Measurements from ENCODE around the gene IQCE.
A peak's percentile ranks its signal among the peaks of the same experiment; 100 is the strongest.

IQCE gene

GRCh38 chr7:2512713-2513112 lies 46.1 kb upstream of the IQCE start:
- Histone ChIP-seq H3K36me3 (ENCODE audit: insufficient read depth, insufficient read length, low read length) (no peaks in the 10 kb centered on the region), H3K27me3 (ENCODE audit: insufficient read depth, insufficient read length) (peaks cover 13% of the 10 kb centered on the region), H3K4me3 (ENCODE audit: insufficient read length, low read depth) (no peak overlapping the region), H3K9ac (ENCODE audit: insufficient read length, low read depth) (no peak overlapping the region), H3K4me1 (ENCODE audit: insufficient read depth, insufficient read length) (peaks cover 57% of the 10 kb centered on the region), H3K9me3 (ENCODE audit: insufficient read depth, low read length) (no peaks in the 10 kb centered on the region)
- TF ChIP-seq YY1 (IDR thresholded peaks at IDR 0.05; ENCODE audit: insufficient read depth, insufficient read length) (no peak), SUZ12 (IDR thresholded peaks at IDR 0.05; ENCODE audit: extremely low read depth, insufficient read depth, insufficient read length) (no peak), ZNF274 (IDR thresholded peaks at IDR 0.05; ENCODE audit: low read depth, low read length) (no peak)
- no peak for DNase-seq (ENCODE audit: low read depth, low spot score)

DNA sequence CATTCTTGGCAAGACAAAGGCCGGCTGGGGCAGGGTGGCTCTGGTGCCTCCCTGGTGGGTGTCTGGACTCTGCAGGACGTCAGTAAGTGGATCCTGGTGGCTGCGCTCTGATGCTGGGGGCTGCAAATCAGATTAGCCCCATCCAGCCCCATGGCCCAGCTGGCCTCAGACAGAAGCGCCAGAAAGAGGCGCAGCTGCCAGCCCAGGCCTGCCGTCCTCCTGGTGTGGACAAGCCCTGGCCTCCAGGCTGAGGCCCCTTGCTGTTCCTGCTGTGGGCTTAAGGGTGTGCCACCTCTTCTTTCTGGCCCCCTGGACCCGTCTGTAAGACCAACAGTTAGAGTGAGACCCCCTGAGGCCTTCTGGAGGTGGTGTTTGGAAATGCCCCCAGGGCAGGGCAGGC lies 45.1 kb upstream of the IQCE start:
- peaks cover 23% of the 10 kb centered on the region for H3K27me3 ChIP-seq (ENCODE audit: insufficient read depth, insufficient read length)
- no peaks in the 10 kb centered on the region for H3K36me3 ChIP-seq (ENCODE audit: insufficient read depth, insufficient read length, low read length)
- DNase-seq (ENCODE audit: low read depth, low spot score): no peak
- TF ChIP-seq YY1 (IDR thresholded peaks at IDR 0.05; ENCODE audit: insufficient read depth, insufficient read length) (no peak), ZNF274 (IDR thresholded peaks at IDR 0.05; ENCODE audit: low read depth, low read length) (no peak), SUZ12 (IDR thresholded peaks at IDR 0.05; ENCODE audit: extremely low read depth, insufficient read depth, insufficient read length) (no peak)
- H3K9me3 ChIP-seq (ENCODE audit: insufficient read depth, low read length): no peaks in the 10 kb centered on the region
- H3K4me1 ChIP-seq (ENCODE audit: insufficient read depth, insufficient read length): peaks cover 58% of the 10 kb centered on the region
- H3K4me3 ChIP-seq (ENCODE audit: insufficient read length, low read depth): no peak overlapping the region
- H3K9ac ChIP-seq (ENCODE audit: insufficient read length, low read depth): no peak overlapping the region

DNA sequence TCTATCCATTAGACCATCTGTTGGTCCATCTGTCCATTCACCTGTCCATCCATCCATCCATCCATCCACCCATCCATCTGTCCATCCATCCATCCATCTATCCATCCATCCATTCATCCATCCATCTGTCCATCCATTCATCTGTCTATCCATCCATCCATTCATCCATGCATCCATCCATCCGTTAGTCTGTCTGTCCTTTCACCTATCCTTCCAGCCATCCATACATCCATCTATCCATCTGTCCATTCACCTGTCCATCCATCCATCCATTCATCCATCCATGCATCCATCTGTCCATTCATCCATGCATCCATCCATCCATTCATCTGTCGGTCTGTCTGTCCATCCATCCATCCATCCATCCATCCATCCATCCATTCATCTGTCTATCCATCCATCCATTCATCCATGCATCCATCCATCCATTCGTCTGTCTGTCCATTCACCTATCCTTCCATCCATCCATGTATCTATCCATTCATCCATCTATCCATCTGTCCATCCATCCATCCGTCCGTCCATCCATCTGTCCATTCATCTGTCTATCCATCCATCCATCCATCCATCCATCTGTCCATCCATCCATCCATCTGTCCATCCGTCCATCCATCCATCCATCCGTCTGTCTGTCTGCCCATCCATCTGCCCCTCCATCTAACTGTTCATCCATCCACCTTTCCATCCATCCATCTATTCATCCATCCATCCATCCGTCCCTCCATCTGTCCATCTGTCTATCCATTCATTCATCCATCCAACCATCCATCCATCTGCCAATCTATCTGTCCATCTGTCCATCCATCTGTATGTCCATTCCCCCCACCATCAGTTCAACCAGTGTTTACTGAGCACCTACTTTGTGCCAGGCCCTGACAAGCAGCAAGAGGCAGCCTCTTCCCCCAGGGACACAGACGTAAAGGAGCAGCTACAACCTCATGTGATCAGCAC lies 44.0 kb upstream of the IQCE start:
- TF ChIP-seq SUZ12 (IDR thresholded peaks at IDR 0.05; ENCODE audit: extremely low read depth, insufficient read depth, insufficient read length): no peak
- TF ChIP-seq YY1 (IDR thresholded peaks at IDR 0.05; ENCODE audit: insufficient read depth, insufficient read length): no peak
- no peak for TF ChIP-seq ZNF274 (IDR thresholded peaks at IDR 0.05; ENCODE audit: low read depth, low read length)
- no peaks in the 10 kb centered on the region for H3K9me3 ChIP-seq (ENCODE audit: insufficient read depth, low read length)
- no peaks in the 10 kb centered on the region for H3K36me3 ChIP-seq (ENCODE audit: insufficient read depth, insufficient read length, low read length)
- H3K9ac ChIP-seq (ENCODE audit: insufficient read length, low read depth): no peak overlapping the region
- DNase-seq (ENCODE audit: low read depth, low spot score): no peak
- H3K4me3 ChIP-seq (ENCODE audit: insufficient read length, low read depth): no peak overlapping the region
- peaks cover 29% of the 10 kb centered on the region for H3K27me3 ChIP-seq (ENCODE audit: insufficient read depth, insufficient read length)
- H3K4me1 ChIP-seq (ENCODE audit: insufficient read depth, insufficient read length): peaks cover 51% of the 10 kb centered on the region

- H3K4me1 ChIP-seq (ENCODE audit: insufficient read depth, insufficient read length): peaks cover 49% of the 10 kb centered on the region
- H3K9ac ChIP-seq (ENCODE audit: insufficient read length, low read depth): no peak overlapping the region
- peaks cover 35% of the 10 kb centered on the region for H3K27me3 ChIP-seq (ENCODE audit: insufficient read depth, insufficient read length)
- no peak for TF ChIP-seq ZNF274 (IDR thresholded peaks at IDR 0.05; ENCODE audit: low read depth, low read length)
- no peak for TF ChIP-seq SUZ12 (IDR thresholded peaks at IDR 0.05; ENCODE audit: extremely low read depth, insufficient read depth, insufficient read length)
- H3K9me3 ChIP-seq (ENCODE audit: insufficient read depth, low read length): no peaks in the 10 kb centered on the region
- H3K4me3 ChIP-seq (ENCODE audit: insufficient read length, low read depth): no peak overlapping the region
- no peaks in the 10 kb centered on the region for H3K36me3 ChIP-seq (ENCODE audit: insufficient read depth, insufficient read length, low read length)
- DNase-seq (ENCODE audit: low read depth, low spot score): no peak
These were observed 43.2 kb upstream of the IQCE start for GRCh38 chr7:2515424-2516193.

- Histone ChIP-seq H3K27me3 (ENCODE audit: insufficient read depth, insufficient read length) (peaks cover 41% of the 10 kb centered on the region), H3K9ac (ENCODE audit: insufficient read length, low read depth) (peak overlapping the region; percentile 59), H3K9me3 (ENCODE audit: insufficient read depth, low read length) (no peaks in the 10 kb centered on the region), H3K4me1 (ENCODE audit: insufficient read depth, insufficient read length) (peaks cover 44% of the 10 kb centered on the region), H3K36me3 (ENCODE audit: insufficient read depth, insufficient read length, low read length) (no peaks in the 10 kb centered on the region), H3K4me3 (ENCODE audit: insufficient read length, low read depth) (no peak overlapping the region)
- TF ChIP-seq SUZ12 (IDR thresholded peaks at IDR 0.05; ENCODE audit: extremely low read depth, insufficient read depth, insufficient read length) (no peak), YY1 (IDR thresholded peaks at IDR 0.05; ENCODE audit: insufficient read depth, insufficient read length) (no peak), ZNF274 (IDR thresholded peaks at IDR 0.05; ENCODE audit: low read depth, low read length) (no peak)
- DNase-seq (ENCODE audit: low read depth, low spot score): no peak
These were observed 42.6 kb upstream of the IQCE start for GRCh38 chr7:2516194-2516555.

DNA sequence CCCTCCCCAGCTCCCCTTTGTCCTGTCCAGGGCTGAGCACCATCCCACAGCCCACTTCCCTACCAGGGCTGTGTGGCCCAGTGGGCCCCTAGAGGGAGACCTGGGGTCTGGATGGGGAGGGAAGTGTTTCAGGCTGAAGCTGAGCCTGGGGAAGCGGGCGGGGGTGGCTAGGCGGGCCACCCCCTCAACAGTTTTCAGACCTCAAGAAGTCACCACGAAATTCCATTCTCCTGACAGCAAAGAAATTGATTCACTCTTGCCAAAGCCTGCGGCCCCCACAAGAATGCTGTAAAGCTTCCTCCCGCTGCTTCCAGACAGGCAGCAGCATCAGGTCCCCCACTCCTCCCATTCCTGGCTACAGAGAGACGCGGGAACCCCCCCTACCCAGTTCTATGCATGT lies 41.8 kb upstream of the IQCE start:
- Histone ChIP-seq H3K36me3 (ENCODE audit: insufficient read depth, insufficient read length, low read length) (no peaks in the 10 kb centered on the region), H3K4me3 (ENCODE audit: insufficient read length, low read depth) (no peak overlapping the region), H3K4me1 (ENCODE audit: insufficient read depth, insufficient read length) (peaks cover 46% of the 10 kb centered on the region), H3K27me3 (ENCODE audit: insufficient read depth, insufficient read length) (peaks cover 49% of the 10 kb centered on the region), H3K9me3 (ENCODE audit: insufficient read depth, low read length) (no peaks in the 10 kb centered on the region), H3K9ac (ENCODE audit: insufficient read length, low read depth) (peak overlapping the region; percentile 59)
- TF ChIP-seq YY1 (IDR thresholded peaks at IDR 0.05; ENCODE audit: insufficient read depth, insufficient read length) (no peak), ZNF274 (IDR thresholded peaks at IDR 0.05; ENCODE audit: low read depth, low read length) (no peak), SUZ12 (IDR thresholded peaks at IDR 0.05; ENCODE audit: extremely low read depth, insufficient read depth, insufficient read length) (no peak)
- DNase-seq (ENCODE audit: low read depth, low spot score): no peak
